ENCODE results near the gene REEP2.

DNA sequence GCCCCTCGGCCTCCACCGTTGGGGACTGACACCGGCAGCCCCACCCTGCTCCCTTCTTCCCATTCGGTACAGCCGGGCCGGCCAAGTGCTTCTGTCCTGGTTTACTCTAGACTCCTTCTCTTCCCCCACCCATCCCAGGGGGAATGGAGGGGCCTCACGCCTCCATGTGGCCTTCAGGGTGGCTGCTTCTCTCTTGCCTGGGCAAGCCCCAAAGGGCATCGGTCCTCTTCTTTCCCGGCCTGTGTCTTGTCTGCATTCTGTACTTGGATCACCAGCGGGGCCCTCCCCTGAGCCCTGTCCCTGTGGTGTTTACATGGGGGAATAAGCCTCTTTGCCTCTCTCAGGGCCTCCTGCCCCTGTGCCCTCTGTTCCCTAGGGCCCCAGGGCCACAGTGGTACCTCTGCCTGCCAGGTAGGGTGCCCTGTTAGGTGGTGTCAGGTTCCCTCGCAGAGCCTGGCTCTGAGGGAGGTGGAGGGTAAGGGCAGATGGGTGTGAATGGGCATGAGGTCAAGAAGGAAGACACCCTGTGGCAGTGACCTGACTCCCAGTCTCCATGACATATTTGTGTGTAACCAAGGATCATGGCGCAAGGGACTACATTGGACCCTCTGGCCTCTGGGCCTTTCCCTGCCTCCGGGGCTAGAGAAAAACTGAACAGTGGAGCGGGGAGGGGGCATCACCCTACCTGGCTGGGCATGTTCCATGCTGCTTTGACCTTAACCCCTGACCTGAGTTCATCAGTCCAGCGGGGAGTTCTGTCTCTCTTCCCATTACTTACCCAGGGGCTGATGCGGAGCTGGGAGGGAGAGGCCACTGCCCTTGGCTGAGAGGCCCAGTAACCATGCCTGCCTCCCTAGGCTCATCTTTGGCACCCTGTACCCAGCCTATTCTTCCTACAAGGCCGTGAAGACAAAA lies 1.6 kb downstream of the REEP2 start:
- TF ChIP-seq, protein P1, sequence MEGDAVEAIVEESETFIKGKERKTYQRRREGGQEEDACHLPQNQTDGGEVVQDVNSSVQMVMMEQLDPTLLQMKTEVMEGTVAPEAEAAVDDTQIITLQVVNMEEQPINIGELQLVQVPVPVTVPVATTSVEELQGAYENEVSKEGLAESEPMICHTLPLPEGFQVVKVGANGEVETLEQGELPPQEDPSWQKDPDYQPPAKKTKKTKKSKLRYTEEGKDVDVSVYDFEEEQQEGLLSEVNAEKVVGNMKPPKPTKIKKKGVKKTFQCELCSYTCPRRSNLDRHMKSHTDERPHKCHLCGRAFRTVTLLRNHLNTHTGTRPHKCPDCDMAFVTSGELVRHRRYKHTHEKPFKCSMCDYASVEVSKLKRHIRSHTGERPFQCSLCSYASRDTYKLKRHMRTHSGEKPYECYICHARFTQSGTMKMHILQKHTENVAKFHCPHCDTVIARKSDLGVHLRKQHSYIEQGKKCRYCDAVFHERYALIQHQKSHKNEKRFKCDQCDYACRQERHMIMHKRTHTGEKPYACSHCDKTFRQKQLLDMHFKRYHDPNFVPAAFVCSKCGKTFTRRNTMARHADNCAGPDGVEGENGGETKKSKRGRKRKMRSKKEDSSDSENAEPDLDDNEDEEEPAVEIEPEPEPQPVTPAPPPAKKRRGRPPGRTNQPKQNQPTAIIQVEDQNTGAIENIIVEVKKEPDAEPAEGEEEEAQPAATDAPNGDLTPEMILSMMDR (conservative IDR thresholded peaks at IDR 0.05): no peak
- TF ChIP-seq ZFX (IDR thresholded peaks at IDR 0.05): no peak
